ENCODE results near the gene GALNT2.

DNA sequence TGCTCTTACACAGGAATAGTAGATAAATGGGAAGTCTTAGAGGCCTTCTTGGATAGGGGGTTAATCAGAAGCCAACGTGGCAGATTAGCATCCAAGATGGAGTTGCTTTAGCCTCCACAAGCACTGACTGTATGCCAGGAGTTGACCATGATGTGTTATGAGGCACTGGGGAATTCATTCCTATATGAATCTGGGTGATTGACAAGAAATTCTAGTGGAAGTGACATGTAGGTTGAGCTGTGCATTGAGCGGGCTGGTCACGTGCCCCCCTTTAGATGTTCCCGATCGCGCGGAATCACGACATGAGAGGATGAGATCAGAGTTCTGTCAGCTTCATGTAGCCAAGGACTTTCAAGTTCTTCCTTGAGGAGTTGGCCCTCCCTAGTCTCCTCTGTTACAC, 31.7 kb downstream of the GALNT2 start:
- TF ChIP-seq, protein P1, sequence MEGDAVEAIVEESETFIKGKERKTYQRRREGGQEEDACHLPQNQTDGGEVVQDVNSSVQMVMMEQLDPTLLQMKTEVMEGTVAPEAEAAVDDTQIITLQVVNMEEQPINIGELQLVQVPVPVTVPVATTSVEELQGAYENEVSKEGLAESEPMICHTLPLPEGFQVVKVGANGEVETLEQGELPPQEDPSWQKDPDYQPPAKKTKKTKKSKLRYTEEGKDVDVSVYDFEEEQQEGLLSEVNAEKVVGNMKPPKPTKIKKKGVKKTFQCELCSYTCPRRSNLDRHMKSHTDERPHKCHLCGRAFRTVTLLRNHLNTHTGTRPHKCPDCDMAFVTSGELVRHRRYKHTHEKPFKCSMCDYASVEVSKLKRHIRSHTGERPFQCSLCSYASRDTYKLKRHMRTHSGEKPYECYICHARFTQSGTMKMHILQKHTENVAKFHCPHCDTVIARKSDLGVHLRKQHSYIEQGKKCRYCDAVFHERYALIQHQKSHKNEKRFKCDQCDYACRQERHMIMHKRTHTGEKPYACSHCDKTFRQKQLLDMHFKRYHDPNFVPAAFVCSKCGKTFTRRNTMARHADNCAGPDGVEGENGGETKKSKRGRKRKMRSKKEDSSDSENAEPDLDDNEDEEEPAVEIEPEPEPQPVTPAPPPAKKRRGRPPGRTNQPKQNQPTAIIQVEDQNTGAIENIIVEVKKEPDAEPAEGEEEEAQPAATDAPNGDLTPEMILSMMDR (IDR thresholded peaks at IDR 0.05), result no peak
- no peak for TF ChIP-seq EP300 (IDR thresholded peaks at IDR 0.05)

Measured in ovary (tissue), 3 donors.